GM12878 (cell line): ENCODE results near the gene EBI3. TPM values are rescaled to one million over a fixed set of nuclear protein-coding genes. Genes with fewer than 3 reads are reported as not detected.

Experiments
- ASH2L ChIP-seq: fragments of 300-600, 200-600 bp; sonication (generic); IDR thresholded peaks from 2 replicates; pipeline ENCODE4 v1.6.1; 2017; ENCODE audit warnings: low read depth, mild to moderate bottlenecking, borderline replicate concordance
- CBX3 ChIP-seq: fragments of 200-600 bp; sonication (generic); IDR thresholded peaks from 2 replicates; pipeline ENCODE4 v1.6.1; 2016; ENCODE audit warnings: low read depth, borderline replicate concordance
- CEBPB ChIP-seq, 2 experiments: fragments of 150-350 bp in 1 of 2; IDR thresholded peaks; 2 replicates each; pipeline ENCODE4 v1.6.1; 2012 to 2014; ENCODE audit warnings: low read depth in 2 of 2, low read length in 2 of 2, borderline replicate concordance in 1 of 2, inconsistent platforms in 1 of 2
- CHD4 ChIP-seq: fragments of 200-600 bp; sonication (generic); IDR thresholded peaks from 2 replicates; pipeline ENCODE4 v1.6.1; 2016; ENCODE audit warnings: mild to moderate bottlenecking
- GABPA ChIP-seq: IDR thresholded peaks from 2 replicates; pipeline ENCODE4 v1.6.1; 2014; ENCODE audit warnings: antibody characterized with exemption, low read depth, mild to moderate bottlenecking, inconsistent platforms
- IKZF1 ChIP-seq: fragments of 450-650 bp; conservative IDR thresholded peaks from 2 replicates; pipeline ENCODE4 v1.6.1; 2017; ENCODE audit warnings: antibody characterized with exemption, mild to moderate bottlenecking
- NR2C1 ChIP-seq: fragments of 450-650 bp; IDR thresholded peaks from 2 replicates; pipeline ENCODE4 v1.6.1; 2017; ENCODE audit warnings: antibody characterized with exemption, mild to moderate bottlenecking, moderate library complexity
- POLR2A ChIP-seq: IDR thresholded peaks from 2 replicates; pipeline ENCODE4 v1.6.1; 2011; ENCODE audit warnings: low read depth, mild to moderate bottlenecking, low read length
- RBBP5 ChIP-seq: fragments of 200-600 bp; sonication (generic); conservative IDR thresholded peaks from 2 replicates; pipeline ENCODE4 v1.6.1; 2016
- SP1 ChIP-seq: IDR thresholded peaks from one replicate; pipeline ENCODE4 v1.6.1; 2011; ENCODE audit warnings: low read depth, low read length
- TCF12 ChIP-seq: IDR thresholded peaks from 2 replicates; pipeline ENCODE4 v1.6.1; 2011; ENCODE audit warnings: low read depth, mild to moderate bottlenecking, low read length
- YY1 ChIP-seq: IDR thresholded peaks from 2 replicates; pipeline ENCODE4 v1.6.1; 2011; ENCODE audit warnings: low read depth, mild to moderate bottlenecking, low read length
- polyA plus RNA-seq, 11 experiments: library from polyadenylated mRNA; depleted of rRNA in 4 of 11; unstranded in 6 of 11; stranded (reverse) in 5 of 11; fragments of >200 nt; fragmentation: Nextera tagmentation in 4 of 11; fragmentation: Illumina TruSeq in 1 of 11; extraction: Ambion mirVana in 4 of 11; extraction: Trizol in 1 of 11; gene quantifications; 1 replicate in 1 of 11; 2 replicates in 10 of 11; pipeline versions ENCODE4 v1.2.1 to v1.2.3, GENCODE V29; 2011 to 2016; ENCODE audit warnings: inconsistent platforms in 2 of 11, missing spikeins in 2 of 11, low read depth in 1 of 11
- total RNA-seq, 4 experiments: library from RNA; depleted of rRNA in 3 of 4; stranded (reverse); fragments of >200 nt in 3 of 4; fragmentation: Illumina TruSeq in 1 of 4; extraction: Trizol in 1 of 4; gene quantifications; 2 replicates each; pipeline versions ENCODE4 v1.2.1 to v1.2.3, GENCODE V29; 2013 to 2021
- TF ChIP-seq, protein P1 (sequence below): fragments of 450-650 bp; IDR thresholded peaks from 2 replicates; pipeline ENCODE4 v1.6.1; 2018; ENCODE audit warnings: mild to moderate bottlenecking, low read depth, moderate library complexity; ENCODE audit not compliant: partially characterized antibody
- TF ChIP-seq, protein P2 (sequence below): IDR thresholded peaks from 2 replicates; pipeline ENCODE4 v1.6.1; 2012; ENCODE audit warnings: low read depth, low read length, improper control_type of control experiment
- TF ChIP-seq, protein P3 (sequence below): fragments of 450-650 bp; IDR thresholded peaks from 2 replicates; pipeline ENCODE4 v1.6.1; 2017; ENCODE audit warnings: antibody characterized with exemption, mild to moderate bottlenecking, moderate library complexity
- TF ChIP-seq, protein P4 (sequence below): IDR thresholded peaks from 2 replicates; pipeline ENCODE4 v1.6.1; 2012; ENCODE audit warnings: low read depth, low read length, improper control_type of control experiment
- TF ChIP-seq, protein P5 (sequence below): fragments of 450-650 bp; IDR thresholded peaks from 2 replicates; pipeline ENCODE4 v1.6.1; 2017; ENCODE audit warnings: mild to moderate bottlenecking, moderate library complexity

Gene EBI3
- total and polyA plus RNA-seq, 10 of the 15 experiments (the other 5 are each of a cell fraction or from before 2014, with no cell fraction given): 22.0 to 288 (median 186) TPM

DNA sequence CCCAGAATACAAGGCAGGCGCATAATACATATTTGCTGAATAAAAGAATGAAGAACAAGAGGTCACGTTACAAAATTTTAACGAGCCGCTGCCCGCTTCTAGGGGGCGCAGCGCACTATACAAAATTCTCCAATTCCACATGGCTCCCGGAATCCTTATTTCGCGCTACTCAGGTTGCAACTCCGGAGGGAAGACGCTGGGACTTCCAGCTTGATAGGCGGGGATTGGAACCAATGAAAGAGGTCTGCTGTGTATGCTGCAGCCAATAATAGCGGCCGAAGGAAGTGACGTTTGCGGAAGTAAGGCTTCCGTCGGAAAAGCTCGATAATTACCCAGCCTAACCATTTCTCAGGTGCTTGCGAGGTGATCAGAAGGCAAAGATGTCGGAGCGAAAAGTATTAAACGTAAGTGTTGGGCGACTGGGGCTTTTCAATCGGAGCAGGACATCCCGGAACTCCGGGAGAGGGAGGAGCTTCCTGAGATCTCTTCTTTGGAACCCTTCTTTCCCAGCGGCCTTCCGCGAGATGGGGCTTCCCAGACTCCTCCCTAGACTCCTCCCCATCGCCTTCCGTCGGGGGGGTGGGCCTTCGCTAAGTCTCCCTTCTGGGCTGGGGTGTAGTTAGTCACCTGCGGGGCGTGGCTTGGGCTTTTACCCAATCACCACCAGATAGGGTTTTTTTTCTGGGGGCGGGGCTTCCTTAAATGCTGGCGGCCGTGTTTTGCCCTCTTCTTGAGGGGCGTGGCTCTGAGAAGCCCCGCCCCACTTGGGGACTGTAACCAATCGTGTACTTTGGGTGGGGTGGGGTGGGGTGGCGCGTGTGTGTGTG, 17.7 kb downstream of the EBI3 start, which contains the start of gene YJU2 (continued):
- TF ChIP-seq, protein P1, sequence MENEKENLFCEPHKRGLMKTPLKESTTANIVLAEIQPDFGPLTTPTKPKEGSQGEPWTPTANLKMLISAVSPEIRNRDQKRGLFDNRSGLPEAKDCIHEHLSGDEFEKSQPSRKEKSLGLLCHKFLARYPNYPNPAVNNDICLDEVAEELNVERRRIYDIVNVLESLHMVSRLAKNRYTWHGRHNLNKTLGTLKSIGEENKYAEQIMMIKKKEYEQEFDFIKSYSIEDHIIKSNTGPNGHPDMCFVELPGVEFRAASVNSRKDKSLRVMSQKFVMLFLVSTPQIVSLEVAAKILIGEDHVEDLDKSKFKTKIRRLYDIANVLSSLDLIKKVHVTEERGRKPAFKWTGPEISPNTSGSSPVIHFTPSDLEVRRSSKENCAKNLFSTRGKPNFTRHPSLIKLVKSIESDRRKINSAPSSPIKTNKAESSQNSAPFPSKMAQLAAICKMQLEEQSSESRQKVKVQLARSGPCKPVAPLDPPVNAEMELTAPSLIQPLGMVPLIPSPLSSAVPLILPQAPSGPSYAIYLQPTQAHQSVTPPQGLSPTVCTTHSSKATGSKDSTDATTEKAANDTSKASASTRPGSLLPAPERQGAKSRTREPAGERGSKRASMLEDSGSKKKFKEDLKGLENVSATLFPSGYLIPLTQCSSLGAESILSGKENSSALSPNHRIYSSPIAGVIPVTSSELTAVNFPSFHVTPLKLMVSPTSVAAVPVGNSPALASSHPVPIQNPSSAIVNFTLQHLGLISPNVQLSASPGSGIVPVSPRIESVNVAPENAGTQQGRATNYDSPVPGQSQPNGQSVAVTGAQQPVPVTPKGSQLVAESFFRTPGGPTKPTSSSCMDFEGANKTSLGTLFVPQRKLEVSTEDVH: peak; percentile 99
- TF ChIP-seq CHD4: no peak
- no peak for TF ChIP-seq CEBPB (IDR thresholded peaks at IDR 0.05; ENCODE audit: borderline replicate concordance in 1 of 2, low read depth in 2 of 2, low read length in 2 of 2)
- TF ChIP-seq, protein P2, sequence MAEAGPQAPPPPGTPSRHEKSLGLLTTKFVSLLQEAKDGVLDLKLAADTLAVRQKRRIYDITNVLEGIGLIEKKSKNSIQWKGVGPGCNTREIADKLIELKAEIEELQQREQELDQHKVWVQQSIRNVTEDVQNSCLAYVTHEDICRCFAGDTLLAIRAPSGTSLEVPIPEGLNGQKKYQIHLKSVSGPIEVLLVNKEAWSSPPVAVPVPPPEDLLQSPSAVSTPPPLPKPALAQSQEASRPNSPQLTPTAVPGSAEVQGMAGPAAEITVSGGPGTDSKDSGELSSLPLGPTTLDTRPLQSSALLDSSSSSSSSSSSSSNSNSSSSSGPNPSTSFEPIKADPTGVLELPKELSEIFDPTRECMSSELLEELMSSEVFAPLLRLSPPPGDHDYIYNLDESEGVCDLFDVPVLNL: peak; percentile 59
- TF ChIP-seq YY1: peak; percentile 91
- TF ChIP-seq, protein P3, sequence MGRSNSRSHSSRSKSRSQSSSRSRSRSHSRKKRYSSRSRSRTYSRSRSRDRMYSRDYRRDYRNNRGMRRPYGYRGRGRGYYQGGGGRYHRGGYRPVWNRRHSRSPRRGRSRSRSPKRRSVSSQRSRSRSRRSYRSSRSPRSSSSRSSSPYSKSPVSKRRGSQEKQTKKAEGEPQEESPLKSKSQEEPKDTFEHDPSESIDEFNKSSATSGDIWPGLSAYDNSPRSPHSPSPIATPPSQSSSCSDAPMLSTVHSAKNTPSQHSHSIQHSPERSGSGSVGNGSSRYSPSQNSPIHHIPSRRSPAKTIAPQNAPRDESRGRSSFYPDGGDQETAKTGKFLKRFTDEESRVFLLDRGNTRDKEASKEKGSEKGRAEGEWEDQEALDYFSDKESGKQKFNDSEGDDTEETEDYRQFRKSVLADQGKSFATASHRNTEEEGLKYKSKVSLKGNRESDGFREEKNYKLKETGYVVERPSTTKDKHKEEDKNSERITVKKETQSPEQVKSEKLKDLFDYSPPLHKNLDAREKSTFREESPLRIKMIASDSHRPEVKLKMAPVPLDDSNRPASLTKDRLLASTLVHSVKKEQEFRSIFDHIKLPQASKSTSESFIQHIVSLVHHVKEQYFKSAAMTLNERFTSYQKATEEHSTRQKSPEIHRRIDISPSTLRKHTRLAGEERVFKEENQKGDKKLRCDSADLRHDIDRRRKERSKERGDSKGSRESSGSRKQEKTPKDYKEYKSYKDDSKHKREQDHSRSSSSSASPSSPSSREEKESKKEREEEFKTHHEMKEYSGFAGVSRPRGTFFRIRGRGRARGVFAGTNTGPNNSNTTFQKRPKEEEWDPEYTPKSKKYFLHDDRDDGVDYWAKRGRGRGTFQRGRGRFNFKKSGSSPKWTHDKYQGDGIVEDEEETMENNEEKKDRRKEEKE: no peak
- TF ChIP-seq, protein P4, sequence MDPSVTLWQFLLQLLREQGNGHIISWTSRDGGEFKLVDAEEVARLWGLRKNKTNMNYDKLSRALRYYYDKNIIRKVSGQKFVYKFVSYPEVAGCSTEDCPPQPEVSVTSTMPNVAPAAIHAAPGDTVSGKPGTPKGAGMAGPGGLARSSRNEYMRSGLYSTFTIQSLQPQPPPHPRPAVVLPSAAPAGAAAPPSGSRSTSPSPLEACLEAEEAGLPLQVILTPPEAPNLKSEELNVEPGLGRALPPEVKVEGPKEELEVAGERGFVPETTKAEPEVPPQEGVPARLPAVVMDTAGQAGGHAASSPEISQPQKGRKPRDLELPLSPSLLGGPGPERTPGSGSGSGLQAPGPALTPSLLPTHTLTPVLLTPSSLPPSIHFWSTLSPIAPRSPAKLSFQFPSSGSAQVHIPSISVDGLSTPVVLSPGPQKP: peak; percentile 73; the same call in 1 of the 2 replicates
- peak; percentile 77 for TF ChIP-seq POLR2A
- TF ChIP-seq SP1: peak; percentile 100
- TF ChIP-seq, protein P5, sequence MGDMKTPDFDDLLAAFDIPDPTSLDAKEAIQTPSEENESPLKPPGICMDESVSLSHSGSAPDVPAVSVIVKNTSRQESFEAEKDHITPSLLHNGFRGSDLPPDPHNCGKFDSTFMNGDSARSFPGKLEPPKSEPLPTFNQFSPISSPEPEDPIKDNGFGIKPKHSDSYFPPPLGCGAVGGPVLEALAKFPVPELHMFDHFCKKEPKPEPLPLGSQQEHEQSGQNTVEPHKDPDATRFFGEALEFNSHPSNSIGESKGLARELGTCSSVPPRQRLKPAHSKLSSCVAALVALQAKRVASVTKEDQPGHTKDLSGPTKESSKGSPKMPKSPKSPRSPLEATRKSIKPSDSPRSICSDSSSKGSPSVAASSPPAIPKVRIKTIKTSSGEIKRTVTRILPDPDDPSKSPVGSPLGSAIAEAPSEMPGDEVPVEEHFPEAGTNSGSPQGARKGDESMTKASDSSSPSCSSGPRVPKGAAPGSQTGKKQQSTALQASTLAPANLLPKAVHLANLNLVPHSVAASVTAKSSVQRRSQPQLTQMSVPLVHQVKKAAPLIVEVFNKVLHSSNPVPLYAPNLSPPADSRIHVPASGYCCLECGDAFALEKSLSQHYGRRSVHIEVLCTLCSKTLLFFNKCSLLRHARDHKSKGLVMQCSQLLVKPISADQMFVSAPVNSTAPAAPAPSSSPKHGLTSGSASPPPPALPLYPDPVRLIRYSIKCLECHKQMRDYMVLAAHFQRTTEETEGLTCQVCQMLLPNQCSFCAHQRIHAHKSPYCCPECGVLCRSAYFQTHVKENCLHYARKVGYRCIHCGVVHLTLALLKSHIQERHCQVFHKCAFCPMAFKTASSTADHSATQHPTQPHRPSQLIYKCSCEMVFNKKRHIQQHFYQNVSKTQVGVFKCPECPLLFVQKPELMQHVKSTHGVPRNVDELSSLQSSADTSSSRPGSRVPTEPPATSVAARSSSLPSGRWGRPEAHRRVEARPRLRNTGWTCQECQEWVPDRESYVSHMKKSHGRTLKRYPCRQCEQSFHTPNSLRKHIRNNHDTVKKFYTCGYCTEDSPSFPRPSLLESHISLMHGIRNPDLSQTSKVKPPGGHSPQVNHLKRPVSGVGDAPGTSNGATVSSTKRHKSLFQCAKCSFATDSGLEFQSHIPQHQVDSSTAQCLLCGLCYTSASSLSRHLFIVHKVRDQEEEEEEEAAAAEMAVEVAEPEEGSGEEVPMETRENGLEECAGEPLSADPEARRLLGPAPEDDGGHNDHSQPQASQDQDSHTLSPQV: no peak
- TF ChIP-seq CBX3: no peak
- TF ChIP-seq TCF12: no peak; the same call in 1 of the 2 replicates
- TF ChIP-seq RBBP5: no peak
- TF ChIP-seq NR2C1: no peak; the same call in 1 of the 2 replicates
- TF ChIP-seq GABPA: peak; percentile 100
- TF ChIP-seq ASH2L: peak; percentile 82; the same call in 1 of the 2 replicates
- peak; percentile 96 for TF ChIP-seq IKZF1
